Gastrocnemius medialis (tissue), 4 donors: ENCODE results near the gene MAML3. TPM values are rescaled to one million over a fixed set of nuclear protein-coding genes. Genes with fewer than 3 reads are reported as not detected.

Source experiments
- ATAC-seq, 2 donors: fragments of 150-250 bp; one replicate each; pipeline ENCODE4 v1.9.1; 2016
- DNase-seq, 2 donors: peaks; one replicate each; pipeline ENCODE4 v3.0.0-alpha.2; 2019
- H3K27ac ChIP-seq, 4 donors: fragments of 200-600 bp; sonication (generic); 1 replicate in 1 of 4; 2 replicates in 3 of 4; pipeline ENCODE4 v1.5.1; 2016 to 2018; ENCODE audit warnings: mild to moderate bottlenecking in 2 of 4, moderate library complexity in 1 of 4
- H3K27me3 ChIP-seq, 3 donors: fragments of 200-600 bp; sonication (generic) in 2 of 3; 1 replicate in 1 of 3; 2 replicates in 2 of 3; pipeline versions ENCODE4 v1.5.1 to v1.6.0; 2016 to 2019; ENCODE audit warnings: mild to moderate bottlenecking in 1 of 3, moderate library complexity in 1 of 3
- H3K36me3 ChIP-seq, 2 donors: fragments of 200-600 bp; sonication (generic) in 1 of 2; one replicate each; pipeline ENCODE4 v1.5.1; 2017 to 2018
- H3K4me1 ChIP-seq, 2 donors: fragments of 200-600 bp; sonication (generic) in 1 of 2; one replicate each; pipeline ENCODE4 v1.5.1; 2016 to 2017; ENCODE audit warnings: mild to moderate bottlenecking in 2 of 2
- H3K4me3 ChIP-seq, 4 donors: fragments of 200-600 bp; sonication (generic) in 3 of 4; 1 replicate in 1 of 4; 2 replicates in 3 of 4; pipeline ENCODE4 v1.5.1; 2016 to 2019; ENCODE audit warnings: mild to moderate bottlenecking in 2 of 4
- H3K9me3 ChIP-seq, 3 donors: fragments of 200-600 bp; sonication (generic) in 2 of 3; 1 replicate in 1 of 3; 2 replicates in 2 of 3; pipeline ENCODE4 v1.5.1; 2016 to 2019
- POLR2A ChIP-seq, 2 donors: fragments of 450-650 bp; IDR thresholded peaks; one replicate each; pipeline ENCODE4 v1.6.1; 2017; ENCODE audit warnings: antibody characterized with exemption in 2 of 2, mild to moderate bottlenecking in 2 of 2, moderate library complexity in 2 of 2
- in situ Hi-C, 4 donors: fragments of 200-750 bp; cut with MboI; loops; one replicate each; pipeline versions ENCODE4 v1.15.0 to v1.8.0; 2017; ENCODE audit warnings: low sequenced_read_pairs in 4 of 4
- intact Hi-C: fragments of 100-400 bp; cut with DNase I; formaldehyde crosslinking; loops from one replicate; pipeline ENCODE4 v1.15.1; 2023; ENCODE audit warnings: low total_unique reads
- total RNA-seq, 4 donors: library from RNA; depleted of rRNA; stranded (reverse); fragments of >200 nt; gene quantifications; one replicate each; pipeline versions ENCODE4 v1.1.0 to v1.2.3, GENCODE V29; 2016
- TF ChIP-seq, protein P1 (sequence below), 5 experiments: fragments of 450-650 bp in 3 of 5; fragments of 200-600 bp in 2 of 5; sonication (generic) in 2 of 5; IDR thresholded peaks in 4 of 5; conservative IDR thresholded peaks in 1 of 5; 1 replicate in 4 of 5; 2 replicates in 1 of 5; pipeline ENCODE4 v1.5.1; 2016 to 2019; ENCODE audit warnings: antibody characterized with exemption in 5 of 5, mild to moderate bottlenecking in 3 of 5, moderate library complexity in 3 of 5

MAML3 gene
- total RNA-seq, 4 donors from 2014 or later, result 0.98 to 1.5 (median 1.4) TPM

DNA sequence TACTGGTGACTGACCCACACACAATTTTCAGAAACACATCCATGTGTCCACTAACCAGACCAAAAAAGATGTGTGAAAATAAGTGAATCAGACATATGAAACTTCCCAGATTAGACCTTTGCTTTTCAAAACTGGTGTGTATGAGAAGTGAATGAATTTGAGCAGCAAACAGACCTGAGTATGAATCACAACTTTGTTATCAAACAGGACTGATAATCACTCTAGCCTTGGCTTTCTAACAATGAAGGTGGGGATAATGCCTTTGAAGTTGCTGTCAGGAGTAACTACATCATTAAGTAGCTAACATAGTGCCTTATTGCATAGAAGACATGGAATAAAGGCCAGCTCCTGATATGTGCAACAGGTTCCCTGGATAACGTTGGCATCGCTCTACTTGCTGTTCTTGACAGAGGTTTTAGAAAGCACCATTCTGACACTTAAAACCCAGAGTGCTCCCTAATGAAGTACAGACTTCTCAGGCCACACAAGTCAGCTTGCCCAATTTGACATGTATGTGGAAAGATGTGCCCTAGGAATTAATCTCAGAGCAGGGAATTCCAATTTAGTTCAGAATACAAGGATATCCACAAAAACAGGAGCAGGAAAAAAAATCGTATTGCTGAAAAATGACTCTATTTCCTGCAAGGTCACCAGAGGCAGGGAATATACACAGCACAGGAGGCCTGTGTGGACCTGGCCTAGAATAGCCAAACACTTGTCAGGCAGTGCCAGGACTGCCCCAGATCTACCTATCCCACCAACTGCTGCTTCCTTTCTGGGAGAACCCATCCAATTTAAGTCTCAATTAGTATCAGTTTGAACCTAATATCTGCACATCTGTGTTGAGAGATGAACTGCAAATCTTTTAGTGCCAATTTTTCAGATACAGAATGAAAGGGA lies 87.7 kb downstream of the MAML3 start:
- Histone ChIP-seq H3K27ac (no peak overlapping the region), H3K36me3 (no peaks in the 10 kb centered on the region), H3K4me1 (peaks cover 0 to 4% of the 10 kb centered on the region in 2 donors), H3K9me3 (no peaks in the 10 kb centered on the region), H3K27me3 (no peaks in the 10 kb centered on the region), H3K4me3 (no peak overlapping the region)
- DNase-seq, result no peak
- intact Hi-C loops, result no loop called here
- in situ Hi-C loops, result no loop called here
- ATAC-seq, result no peak
- TF ChIP-seq, protein P1, sequence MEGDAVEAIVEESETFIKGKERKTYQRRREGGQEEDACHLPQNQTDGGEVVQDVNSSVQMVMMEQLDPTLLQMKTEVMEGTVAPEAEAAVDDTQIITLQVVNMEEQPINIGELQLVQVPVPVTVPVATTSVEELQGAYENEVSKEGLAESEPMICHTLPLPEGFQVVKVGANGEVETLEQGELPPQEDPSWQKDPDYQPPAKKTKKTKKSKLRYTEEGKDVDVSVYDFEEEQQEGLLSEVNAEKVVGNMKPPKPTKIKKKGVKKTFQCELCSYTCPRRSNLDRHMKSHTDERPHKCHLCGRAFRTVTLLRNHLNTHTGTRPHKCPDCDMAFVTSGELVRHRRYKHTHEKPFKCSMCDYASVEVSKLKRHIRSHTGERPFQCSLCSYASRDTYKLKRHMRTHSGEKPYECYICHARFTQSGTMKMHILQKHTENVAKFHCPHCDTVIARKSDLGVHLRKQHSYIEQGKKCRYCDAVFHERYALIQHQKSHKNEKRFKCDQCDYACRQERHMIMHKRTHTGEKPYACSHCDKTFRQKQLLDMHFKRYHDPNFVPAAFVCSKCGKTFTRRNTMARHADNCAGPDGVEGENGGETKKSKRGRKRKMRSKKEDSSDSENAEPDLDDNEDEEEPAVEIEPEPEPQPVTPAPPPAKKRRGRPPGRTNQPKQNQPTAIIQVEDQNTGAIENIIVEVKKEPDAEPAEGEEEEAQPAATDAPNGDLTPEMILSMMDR (IDR thresholded peaks at IDR 0.05 in 4 of 5, conservative IDR thresholded peaks at IDR 0.05 in 1 of 5), result no peak
- no peak for TF ChIP-seq POLR2A (IDR thresholded peaks at IDR 0.05)

DNA sequence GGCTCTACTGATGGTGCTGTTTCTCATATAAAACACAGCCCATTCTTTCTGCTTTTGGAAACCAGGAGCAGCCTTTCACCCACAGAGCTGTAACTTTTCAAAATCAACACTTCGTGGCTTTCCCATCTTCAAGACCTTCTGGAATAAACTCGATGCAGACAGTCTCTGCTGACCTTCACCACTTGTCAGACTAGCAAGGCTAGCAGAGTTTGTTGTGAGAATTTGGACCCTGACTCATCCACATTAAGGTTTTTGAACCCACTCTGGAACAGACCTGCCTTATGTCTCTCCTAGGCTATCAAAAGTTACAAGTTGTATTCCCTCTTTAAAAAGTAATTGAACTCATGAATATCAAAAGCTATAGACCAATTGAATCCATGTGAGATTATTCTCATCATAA lies 88.6 kb downstream of the MAML3 start:
- TF ChIP-seq, protein P1 (IDR thresholded peaks at IDR 0.05 in 4 of 5, conservative IDR thresholded peaks at IDR 0.05 in 1 of 5), result no peak
- TF ChIP-seq POLR2A (IDR thresholded peaks at IDR 0.05), result no peak
- H3K27me3 ChIP-seq, result no peaks in the 10 kb centered on the region
- H3K27ac ChIP-seq, result no peak overlapping the region
- H3K4me1 ChIP-seq, result peaks cover 0 to 4% of the 10 kb centered on the region in 2 donors
- in situ Hi-C loops, result no loop called here
- no peaks in the 10 kb centered on the region for H3K9me3 ChIP-seq
- DNase-seq, result no peak
- intact Hi-C loops, result no loop called here
- ATAC-seq, result no peak
- H3K36me3 ChIP-seq, result no peaks in the 10 kb centered on the region
- no peak overlapping the region for H3K4me3 ChIP-seq

DNA sequence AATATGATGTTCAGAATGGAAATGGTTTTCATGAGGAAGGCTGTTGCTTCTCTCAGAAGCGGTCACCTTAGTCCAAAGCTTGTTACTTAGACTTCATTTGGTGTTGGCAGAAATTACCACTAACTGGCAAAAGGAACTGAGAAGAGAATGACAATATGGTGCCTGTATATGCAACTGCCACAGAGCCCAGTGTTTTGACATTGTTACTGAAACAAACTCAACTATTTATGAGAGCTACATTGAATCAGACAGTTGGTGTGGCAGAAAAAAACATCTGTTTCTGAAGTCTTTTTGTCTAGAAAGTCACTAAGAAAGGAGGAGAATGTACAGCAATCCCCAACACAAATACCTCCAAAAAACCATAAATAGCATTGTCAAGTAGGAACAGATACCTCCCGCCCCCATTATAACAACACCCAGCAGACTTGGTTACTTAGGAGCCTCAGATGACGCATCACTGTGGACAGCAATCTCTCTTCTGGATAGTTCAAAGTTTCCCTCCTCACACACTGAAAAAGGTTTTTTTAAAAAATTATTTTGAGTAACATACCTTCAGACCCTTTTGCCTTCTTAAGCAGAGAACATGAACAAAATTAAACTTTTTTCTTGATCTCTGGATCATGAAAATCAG lies 92.2 kb downstream of the MAML3 start:
- DNase-seq, result no peak
- no peaks in the 10 kb centered on the region for H3K9me3 ChIP-seq
- peaks cover 0 to 15% of the 10 kb centered on the region in 2 donors for H3K4me1 ChIP-seq
- in situ Hi-C loops, result no loop called here
- no peak for ATAC-seq
- no peak overlapping the region for H3K4me3 ChIP-seq
- no peaks in the 10 kb centered on the region for H3K27me3 ChIP-seq
- H3K36me3 ChIP-seq, result no peaks in the 10 kb centered on the region
- TF ChIP-seq, protein P1 (IDR thresholded peaks at IDR 0.05 in 4 of 5, conservative IDR thresholded peaks at IDR 0.05 in 1 of 5), result no peak
- TF ChIP-seq POLR2A (IDR thresholded peaks at IDR 0.05), result no peak
- no peak overlapping the region for H3K27ac ChIP-seq
- intact Hi-C loops, result no loop called here

DNA sequence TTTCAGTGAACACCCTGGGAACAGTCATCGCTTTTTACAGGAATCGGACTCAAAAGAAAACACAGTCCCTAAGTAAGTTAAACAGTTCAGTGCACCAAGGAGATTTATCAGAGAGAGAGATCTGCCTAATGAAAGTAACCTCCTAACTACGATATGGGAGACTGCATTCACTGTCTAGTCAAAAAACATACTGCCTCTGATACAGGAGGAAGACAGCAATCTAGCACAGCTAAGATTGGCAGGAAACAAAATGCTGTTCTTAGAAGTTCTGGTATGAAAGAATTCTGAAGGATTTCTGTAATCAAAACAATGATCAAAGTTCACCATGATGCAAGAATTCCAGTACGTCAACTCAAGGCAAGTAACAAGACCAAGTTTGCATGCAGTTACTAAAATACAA lies 92.8 kb downstream of the MAML3 start:
- peaks cover 0 to 11% of the 10 kb centered on the region in 2 donors for H3K4me1 ChIP-seq
- no peak for DNase-seq
- in situ Hi-C loops, result no loop called here

More for the DNA sequence above, 92.8 kb downstream of the MAML3 start:
- Histone ChIP-seq H3K27ac (no peak overlapping the region), H3K36me3 (no peaks in the 10 kb centered on the region), H3K4me3 (no peak overlapping the region), H3K9me3 (no peaks in the 10 kb centered on the region), H3K27me3 (no peaks in the 10 kb centered on the region)
- intact Hi-C loops, result no loop called here
- TF ChIP-seq, protein P1 (IDR thresholded peaks at IDR 0.05 in 4 of 5, conservative IDR thresholded peaks at IDR 0.05 in 1 of 5), result no peak
- TF ChIP-seq POLR2A (IDR thresholded peaks at IDR 0.05), result no peak
- no peak for ATAC-seq
